Subcutaneous abdominal adipose tissue (tissue), 5 donors: Measurements from ENCODE around the gene CHAMP1.
A peak's percentile ranks its signal among the peaks of the same experiment; 100 is the strongest.

Source experiments
- H3K27ac ChIP-seq: one replicate; pipeline ENCODE4 v1.7.0; 2013; ENCODE audit warnings: low read depth, mild to moderate bottlenecking, inconsistent platforms, low read length, moderate library complexity
- H3K27me3 ChIP-seq, 5 donors: one replicate each; pipeline ENCODE4 v1.7.0; 2013; ENCODE audit warnings: low read length in 5 of 5, inconsistent platforms in 1 of 5; ENCODE audit not compliant: control insufficient read depth in 5 of 5, insufficient read depth in 4 of 5
- H3K36me3 ChIP-seq, 5 donors: one replicate each; pipeline ENCODE4 v1.7.0; 2013; ENCODE audit warnings: low read length in 5 of 5; ENCODE audit not compliant: control insufficient read depth in 5 of 5, insufficient read depth in 5 of 5
- H3K4me1 ChIP-seq, 5 donors: one replicate each; pipeline ENCODE4 v1.7.0; 2013; ENCODE audit warnings: low read length in 5 of 5, mild to moderate bottlenecking in 3 of 5, moderate library complexity in 1 of 5; ENCODE audit not compliant: control insufficient read depth in 5 of 5, insufficient read depth in 5 of 5
- H3K4me3 ChIP-seq, 5 donors: one replicate each; pipeline ENCODE4 v1.7.0; 2013; ENCODE audit warnings: low read length in 5 of 5, low read depth in 1 of 5
- H3K9ac ChIP-seq, 5 donors: one replicate each; pipeline ENCODE4 v1.7.0; 2013; ENCODE audit warnings: low read length in 5 of 5, mild to moderate bottlenecking in 4 of 5, moderate library complexity in 3 of 5
- H3K9me3 ChIP-seq, 5 donors: one replicate each; pipeline ENCODE4 v1.7.0; 2013; ENCODE audit warnings: low read length in 5 of 5; ENCODE audit not compliant: control insufficient read depth in 5 of 5
- donor health status: healthy.
- donor health status: healthy.
- donor health status: healthy.
- donor health status: healthy.
- donor health status: healthy.

CHAMP1 gene

GRCh38 chr13:114314074-114314912 is at the start of gene CHAMP1:
CHAMP1 (plus strand) TSS chr13:114314503; CDS start chr13:114323843, 9,340 bp downstream.
- Histone ChIP-seq H3K27ac (peak within 1 kb of the TSS; percentile 95), H3K9ac (peak within 1 kb of the TSS; percentile 63 to 94 (median 77)), H3K4me1 (peaks cover 2 to 43% (median 32%) of the 10 kb centered on the region in 5 donors), H3K36me3 (no peaks in the 10 kb centered on the region), H3K4me3 (peak within 1 kb of the TSS; percentile 64 to 86 (median 82)), H3K9me3 (no peaks in the 10 kb centered on the region), H3K27me3 (no peaks in the 10 kb centered on the region)

- Histone ChIP-seq H3K36me3 (peaks cover 33 to 94% (median 82%) of the 10 kb centered on the region in 5 donors), H3K4me1 (peaks cover 0 to 13% (median 10%) of the 10 kb centered on the region in 5 donors), H3K27me3 (no peaks in the 10 kb centered on the region), H3K9me3 (no peaks in the 10 kb centered on the region), H3K4me3 (no peak overlapping the region), H3K27ac (peak overlapping the region; percentile 81), H3K9ac (no peak overlapping the region)
These were observed 49.3 kb upstream of the CHAMP1 start for GRCh38 chr13:114264886-114265611.

- H3K27me3 ChIP-seq: no peaks in the 10 kb centered on the region
- H3K36me3 ChIP-seq: peaks cover 23 to 89% (median 72%) of the 10 kb centered on the region in 5 donors
These were observed 48.1 kb upstream of the CHAMP1 start for GRCh38 chr13:114266241-114266640.

GRCh38 chr13:114268344-114269280 is 45.7 kb upstream of the CHAMP1 start:
- H3K4me3 ChIP-seq: no peak overlapping the region
- no peak overlapping the region for H3K27ac ChIP-seq
- H3K36me3 ChIP-seq: peaks cover 22 to 86% (median 66%) of the 10 kb centered on the region in 5 donors

More at GRCh38 chr13:114266241-114266640, 48.1 kb upstream of the CHAMP1 start:
- Histone ChIP-seq H3K9ac (no peak overlapping the region), H3K9me3 (no peaks in the 10 kb centered on the region), H3K27ac (peak overlapping the region; percentile 81), H3K4me1 (peaks cover 0 to 13% (median 10%) of the 10 kb centered on the region in 5 donors), H3K4me3 (no peak overlapping the region)

GRCh38 chr13:114269281-114269770 is 45.0 kb upstream of the CHAMP1 start:
- Histone ChIP-seq H3K27me3 (no peaks in the 10 kb centered on the region), H3K9ac (no peak overlapping the region), H3K4me1 (peaks cover 0 to 13% (median 7%) of the 10 kb centered on the region in 5 donors), H3K36me3 (peaks cover 20 to 84% (median 66%) of the 10 kb centered on the region in 5 donors), H3K4me3 (no peak overlapping the region), H3K27ac (no peak overlapping the region), H3K9me3 (no peaks in the 10 kb centered on the region)

More at GRCh38 chr13:114268344-114269280, 45.7 kb upstream of the CHAMP1 start:
- Histone ChIP-seq H3K27me3 (no peaks in the 10 kb centered on the region), H3K9me3 (no peaks in the 10 kb centered on the region), H3K9ac (no peak overlapping the region), H3K4me1 (peaks cover 0 to 13% (median 7%) of the 10 kb centered on the region in 5 donors)

GRCh38 chr13:114272977-114273376 is 41.3 kb upstream of the CHAMP1 start:
- Histone ChIP-seq H3K27ac (no peak overlapping the region), H3K9me3 (no peaks in the 10 kb centered on the region), H3K4me1 (peaks cover 0 to 6% (median 2%) of the 10 kb centered on the region in 5 donors), H3K27me3 (no peaks in the 10 kb centered on the region), H3K4me3 (no peak overlapping the region), H3K9ac (no peak overlapping the region), H3K36me3 (peaks cover 16 to 68% (median 43%) of the 10 kb centered on the region in 5 donors)

GRCh38 chr13:114275304-114275703 is 39.0 kb upstream of the CHAMP1 start:
- H3K9me3 ChIP-seq: no peaks in the 10 kb centered on the region
- no peak overlapping the region for H3K9ac ChIP-seq
- H3K4me3 ChIP-seq: no peak overlapping the region
- no peak overlapping the region for H3K27ac ChIP-seq
- H3K36me3 ChIP-seq: peaks cover 23 to 48% (median 24%) of the 10 kb centered on the region in 5 donors
- no peaks in the 10 kb centered on the region for H3K27me3 ChIP-seq
- H3K4me1 ChIP-seq: peaks cover 1 to 7% (median 3%) of the 10 kb centered on the region in 5 donors

- Histone ChIP-seq H3K27me3 (no peaks in the 10 kb centered on the region), H3K4me1 (peaks cover 0 to 34% (median 24%) of the 10 kb centered on the region in 5 donors), H3K27ac (no peak overlapping the region), H3K36me3 (peaks cover 5 to 24% (median 14%) of the 10 kb centered on the region in 5 donors), H3K9ac (no peak overlapping the region), H3K4me3 (no peak overlapping the region), H3K9me3 (no peaks in the 10 kb centered on the region)
These were observed 35.2 kb upstream of the CHAMP1 start for GRCh38 chr13:114279146-114279545.

GRCh38 chr13:114279758-114280355 is 34.4 kb upstream of the CHAMP1 start:
- H3K36me3 ChIP-seq: peaks cover 5 to 18% (median 8%) of the 10 kb centered on the region in 5 donors
- H3K27ac ChIP-seq: peak overlapping the region; percentile 86
- H3K9me3 ChIP-seq: no peaks in the 10 kb centered on the region
- H3K4me3 ChIP-seq: no peak overlapping the region
- H3K27me3 ChIP-seq: no peaks in the 10 kb centered on the region
- no peak overlapping the region for H3K9ac ChIP-seq
- H3K4me1 ChIP-seq: peaks cover 0 to 39% (median 28%) of the 10 kb centered on the region in 5 donors
